Neural crest cell (in vitro differentiated cells): ENCODE data around the gene CLCA1. TPM values are rescaled to one million over a fixed set of nuclear protein-coding genes. Genes with fewer than 3 reads are reported as not detected.

ENCODE experiments used
- DNase-seq: peaks from one replicate; pipeline ENCODE4 v3.0.0; 2021; ENCODE audit warnings: low read depth, mixed read lengths, low spot score
- H3K27ac Mint-ChIP-seq: one replicate; pipeline ENCODE4 v1.8.0; 2021; ENCODE audit warnings: mild to moderate bottlenecking, mixed read lengths; ENCODE audit not compliant: unreplicated experiment
- H3K27me3 Mint-ChIP-seq: 2 replicates; pipeline ENCODE4 v1.8.0; 2021; ENCODE audit warnings: low read depth, mild to moderate bottlenecking, mixed read lengths
- H3K36me3 Mint-ChIP-seq: 2 replicates; pipeline ENCODE4 v1.8.0; 2021; ENCODE audit warnings: low read depth, mild to moderate bottlenecking, mixed read lengths
- H3K4me1 Mint-ChIP-seq: 2 replicates; pipeline ENCODE4 v1.8.0; 2021; ENCODE audit warnings: mixed read lengths
- H3K4me3 Mint-ChIP-seq: one replicate; pipeline ENCODE4 v1.8.0; 2021; ENCODE audit warnings: mild to moderate bottlenecking, mixed read lengths
- H3K9me3 Mint-ChIP-seq: 2 replicates; pipeline ENCODE4 v1.8.0; 2021; ENCODE audit warnings: mixed read lengths
- CTCF ChIP-seq: fragments of 200-600 bp; sonication (generic); conservative IDR thresholded peaks from 2 replicates; pipeline ENCODE4 v1.5.0; 2021; ENCODE audit warnings: antibody characterized with exemption, mild to moderate bottlenecking
- total RNA-seq: library from RNA; stranded (reverse); gene quantifications from 2 replicates; pipeline ENCODE4 v1.2.1, GENCODE V29; 2021

CLCA1 gene
- total RNA-seq, 1 donor from 2014 or later: not detected

DNA sequence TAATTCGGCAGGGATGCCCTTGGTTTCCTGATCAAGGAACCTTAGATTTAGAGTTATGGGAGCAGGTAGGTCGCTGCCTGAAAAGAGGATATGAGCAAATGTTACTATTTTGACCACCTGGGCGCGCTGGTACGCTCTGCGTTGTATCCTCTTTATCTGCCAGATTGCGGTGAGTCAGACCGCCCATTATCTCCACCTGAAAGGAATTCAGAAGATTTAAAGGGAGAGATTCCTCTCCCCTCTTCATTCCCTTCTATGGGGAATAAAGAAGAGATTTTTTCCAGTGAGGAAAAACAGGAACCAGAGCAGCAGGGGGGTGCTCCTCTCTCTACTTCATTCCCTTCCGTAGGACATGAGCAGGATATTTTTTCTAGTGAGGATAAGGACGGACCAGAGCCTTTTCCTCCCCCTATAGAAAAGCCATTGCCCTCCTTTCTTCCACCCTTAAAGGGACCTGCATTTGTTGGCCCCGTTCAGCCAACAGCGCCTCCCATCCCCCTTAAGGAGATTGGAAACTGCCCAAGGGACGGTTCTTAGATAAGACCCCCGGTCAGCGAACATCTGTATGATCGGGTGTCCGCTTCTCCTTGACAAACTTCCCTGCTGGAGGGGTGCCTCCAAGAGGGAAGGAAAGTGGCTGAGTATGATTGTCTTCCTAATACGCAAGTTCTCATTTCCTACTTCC is 34.1 kb downstream of the CLCA1 start:
- DNase-seq: no peak
- H3K36me3 Mint-ChIP-seq: no peaks in the 10 kb centered on the region
- H3K4me3 Mint-ChIP-seq: peak overlapping the region; percentile 61
- peaks cover 16% of the 10 kb centered on the region for H3K4me1 Mint-ChIP-seq
- no peak overlapping the region for H3K27ac Mint-ChIP-seq
- no peaks in the 10 kb centered on the region for H3K9me3 Mint-ChIP-seq
- peaks cover 42% of the 10 kb centered on the region for H3K27me3 Mint-ChIP-seq
- no peak for TF ChIP-seq CTCF

- Mint-ChIP-seq H3K9me3 (no peaks in the 10 kb centered on the region), H3K27ac (no peak overlapping the region), H3K4me1 (peaks cover 16% of the 10 kb centered on the region), H3K4me3 (peak overlapping the region; percentile 42), H3K27me3 (peaks cover 39% of the 10 kb centered on the region), H3K36me3 (no peaks in the 10 kb centered on the region)
- no peak for DNase-seq
- TF ChIP-seq CTCF: no peak
Observed at GRCh38 chr1:86503406-86504136, 34.8 kb downstream of the CLCA1 start.

DNA sequence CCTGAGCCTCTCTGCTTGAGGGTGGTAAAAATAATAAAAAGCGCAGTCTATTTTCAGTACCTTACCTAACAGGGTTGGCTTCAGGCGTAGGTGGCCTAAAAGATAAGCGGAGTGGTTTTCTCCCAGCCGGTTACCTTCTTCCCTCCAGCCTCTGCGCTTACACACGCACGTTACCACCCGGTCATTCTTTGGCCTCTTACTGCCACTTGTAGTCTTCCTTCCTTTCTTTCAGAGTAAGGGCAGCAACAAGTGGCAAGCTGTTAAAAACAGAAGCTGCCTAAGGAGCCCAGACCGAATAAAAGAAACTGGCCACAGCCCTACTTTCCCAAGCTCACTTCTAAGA is 35.4 kb downstream of the CLCA1 start:
- no peak overlapping the region for H3K4me3 Mint-ChIP-seq
- TF ChIP-seq CTCF: no peak

GRCh38 chr1:86504895-86505563 is 36.3 kb downstream of the CLCA1 start:
- TF ChIP-seq CTCF: no peak
- H3K36me3 Mint-ChIP-seq: no peaks in the 10 kb centered on the region

More for the DNA sequence above, 35.4 kb downstream of the CLCA1 start:
- H3K36me3 Mint-ChIP-seq: no peaks in the 10 kb centered on the region
- no peak overlapping the region for H3K27ac Mint-ChIP-seq
- no peak for DNase-seq
- no peaks in the 10 kb centered on the region for H3K9me3 Mint-ChIP-seq
- H3K27me3 Mint-ChIP-seq: peaks cover 35% of the 10 kb centered on the region
- peaks cover 16% of the 10 kb centered on the region for H3K4me1 Mint-ChIP-seq

GRCh38 chr1:86505564-86505902 is 36.8 kb downstream of the CLCA1 start:
- Mint-ChIP-seq H3K36me3 (no peaks in the 10 kb centered on the region), H3K4me3 (no peak overlapping the region)

More at GRCh38 chr1:86504895-86505563, 36.3 kb downstream of the CLCA1 start:
- no peak overlapping the region for H3K27ac Mint-ChIP-seq
- peaks cover 35% of the 10 kb centered on the region for H3K27me3 Mint-ChIP-seq
- no peaks in the 10 kb centered on the region for H3K9me3 Mint-ChIP-seq
- DNase-seq: no peak
- no peak overlapping the region for H3K4me3 Mint-ChIP-seq
- peaks cover 16% of the 10 kb centered on the region for H3K4me1 Mint-ChIP-seq

More at GRCh38 chr1:86505564-86505902, 36.8 kb downstream of the CLCA1 start:
- Mint-ChIP-seq H3K9me3 (no peaks in the 10 kb centered on the region), H3K27ac (no peak overlapping the region), H3K4me1 (peaks cover 16% of the 10 kb centered on the region), H3K27me3 (peaks cover 35% of the 10 kb centered on the region)
- DNase-seq: no peak
- TF ChIP-seq CTCF: no peak
